Type B pancreatic cell (in vitro differentiated cells): ENCODE measurements around the gene HDLBP. TPM values are rescaled to one million over a fixed set of nuclear protein-coding genes. Genes with fewer than 3 reads are reported as not detected.

ENCODE experiments used
- DNase-seq: peaks from one replicate; pipeline ENCODE4 v3.0.0; 2021; ENCODE audit warnings: mixed read lengths; ENCODE audit not compliant: unreplicated experiment; ENCODE audit errors: extremely low spot score
- H3K27ac Mint-ChIP-seq: 2 replicates; pipeline ENCODE4 v1.8.0; 2021; ENCODE audit warnings: mild to moderate bottlenecking, mixed read lengths
- H3K27me3 Mint-ChIP-seq: 2 replicates; pipeline ENCODE4 v1.8.0; 2021; ENCODE audit warnings: mixed read lengths
- H3K36me3 Mint-ChIP-seq: 2 replicates; pipeline ENCODE4 v1.8.0; 2021; ENCODE audit warnings: mixed read lengths
- H3K4me1 Mint-ChIP-seq: one replicate; pipeline ENCODE4 v1.8.0; 2021; ENCODE audit warnings: mixed read lengths; ENCODE audit not compliant: unreplicated experiment
- H3K4me3 Mint-ChIP-seq: 2 replicates; pipeline ENCODE4 v1.8.0; 2021; ENCODE audit warnings: mild to moderate bottlenecking, mixed read lengths
- H3K9me3 Mint-ChIP-seq: 2 replicates; pipeline ENCODE4 v1.8.0; 2021; ENCODE audit warnings: mixed read lengths
- CTCF ChIP-seq: fragments of 200-600 bp; sonication (generic); conservative IDR thresholded peaks from 2 replicates; pipeline ENCODE4 v1.5.0; 2021; ENCODE audit warnings: antibody characterized with exemption, mild to moderate bottlenecking
- total RNA-seq: library from RNA; stranded (reverse); gene quantifications from 2 replicates; pipeline ENCODE4 v1.2.1, GENCODE V29; 2021; ENCODE audit warnings: low replicate concordance

The HDLBP gene
- total RNA-seq, 1 donor from 2014 or later, result 466 TPM

GRCh38 chr2:241358470-241358869 lies 43.0 kb upstream of the HDLBP start:
- Mint-ChIP-seq H3K4me1 (peaks cover 46% of the 10 kb centered on the region), H3K36me3 (no peaks in the 10 kb centered on the region), H3K4me3 (peak overlapping the region; percentile 71), H3K27ac (peak overlapping the region; percentile 44), H3K9me3 (no peaks in the 10 kb centered on the region), H3K27me3 (no peaks in the 10 kb centered on the region)
- no peak for DNase-seq
- no peak for TF ChIP-seq CTCF

- Mint-ChIP-seq H3K27me3 (no peaks in the 10 kb centered on the region), H3K27ac (peak overlapping the region; percentile 58), H3K9me3 (no peaks in the 10 kb centered on the region), H3K36me3 (no peaks in the 10 kb centered on the region), H3K4me3 (peak overlapping the region; percentile 89), H3K4me1 (peaks cover 45% of the 10 kb centered on the region)
- no peak for DNase-seq
- no peak for TF ChIP-seq CTCF
Measured at GRCh38 chr2:241357531-241357930, 42.1 kb upstream of the HDLBP start.

GRCh38 chr2:241356871-241357260 lies 41.4 kb upstream of the HDLBP start:
- no peak for DNase-seq
- Mint-ChIP-seq H3K4me1 (peaks cover 45% of the 10 kb centered on the region), H3K9me3 (no peaks in the 10 kb centered on the region), H3K27me3 (no peaks in the 10 kb centered on the region), H3K36me3 (peaks cover 4% of the 10 kb centered on the region), H3K27ac (peak overlapping the region; percentile 58), H3K4me3 (peak overlapping the region; percentile 89)
- TF ChIP-seq CTCF, result no peak

- Mint-ChIP-seq H3K27me3 (no peaks in the 10 kb centered on the region), H3K27ac (peak within 1 kb of the TSS; percentile 84), H3K4me3 (peak within 1 kb of the TSS; percentile 89), H3K4me1 (peaks cover 42% of the 10 kb centered on the region), H3K36me3 (peaks cover 4% of the 10 kb centered on the region), H3K9me3 (no peaks in the 10 kb centered on the region)
- peak; percentile 99 for DNase-seq
- TF ChIP-seq CTCF, result no peak
Measured at GRCh38 chr2:241355983-241356870, 40.8 kb upstream of the HDLBP start, which contains the start of gene FARP2. Gene FARP2, plus strand, starts transcription at chr2:241356285. Its CDS starts 16,823 bp downstream, at chr2:241373108.

GRCh38 chr2:241354668-241355658 lies 39.5 kb upstream of the HDLBP start:
- Mint-ChIP-seq H3K27ac (peak overlapping the region; percentile 84), H3K27me3 (no peaks in the 10 kb centered on the region), H3K9me3 (no peaks in the 10 kb centered on the region), H3K4me1 (peaks cover 40% of the 10 kb centered on the region), H3K4me3 (peak overlapping the region; percentile 67), H3K36me3 (peaks cover 10% of the 10 kb centered on the region)
- peak; percentile 86 for DNase-seq
- no peak for TF ChIP-seq CTCF
